GM12873 (cell line): Measurements from ENCODE around the gene PRSS53.

ENCODE experiments used
- TF ChIP-seq, protein P1 (sequence below): IDR thresholded peaks from 2 replicates; pipeline ENCODE4 v1.5.1; 2012; ENCODE audit warnings: low read depth, mild to moderate bottlenecking, moderate library complexity, low read length, control low read depth; ENCODE audit not compliant: insufficient read depth; ENCODE audit errors: missing control alignments

PRSS53 gene

DNA sequence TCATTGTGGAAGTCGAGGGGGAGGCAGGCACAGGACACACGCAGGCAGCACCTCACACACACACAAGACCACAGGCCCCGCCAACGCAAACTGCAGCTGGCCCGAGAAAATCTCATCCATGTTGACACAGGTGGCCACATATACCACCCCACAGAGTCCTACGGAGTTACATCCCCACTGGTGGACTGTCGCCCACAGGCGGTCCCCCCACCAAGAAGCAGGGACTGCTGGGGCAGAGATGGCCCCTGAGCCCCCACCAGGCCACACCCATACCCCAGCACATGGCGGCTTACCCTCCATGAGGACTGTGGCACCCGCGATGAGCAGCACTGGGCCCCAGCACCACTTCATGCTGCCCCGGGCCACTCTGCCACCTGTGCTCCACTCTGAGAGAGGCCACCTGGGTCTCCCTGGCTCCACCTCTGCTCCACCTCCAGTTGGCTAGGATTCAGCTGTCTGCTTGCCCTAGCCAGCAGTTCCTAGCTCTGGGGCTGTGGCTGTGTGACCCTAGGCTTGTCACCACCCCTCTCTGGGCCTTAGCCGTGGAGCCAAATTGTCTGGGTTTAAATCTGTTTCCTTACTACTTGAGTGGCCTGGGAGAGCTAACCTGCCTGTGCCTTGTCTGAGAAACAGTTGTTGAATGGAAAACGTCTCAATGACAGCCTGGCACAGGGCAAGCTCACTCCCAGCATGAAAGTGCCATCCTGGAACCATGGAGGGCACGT, at the start of gene PRSS53:
Gene PRSS53 (minus strand): TSS at position 485 of the 725 bp plus-strand sequence. CDS start 134 bp downstream, at position 351.
- TF ChIP-seq, protein P1, sequence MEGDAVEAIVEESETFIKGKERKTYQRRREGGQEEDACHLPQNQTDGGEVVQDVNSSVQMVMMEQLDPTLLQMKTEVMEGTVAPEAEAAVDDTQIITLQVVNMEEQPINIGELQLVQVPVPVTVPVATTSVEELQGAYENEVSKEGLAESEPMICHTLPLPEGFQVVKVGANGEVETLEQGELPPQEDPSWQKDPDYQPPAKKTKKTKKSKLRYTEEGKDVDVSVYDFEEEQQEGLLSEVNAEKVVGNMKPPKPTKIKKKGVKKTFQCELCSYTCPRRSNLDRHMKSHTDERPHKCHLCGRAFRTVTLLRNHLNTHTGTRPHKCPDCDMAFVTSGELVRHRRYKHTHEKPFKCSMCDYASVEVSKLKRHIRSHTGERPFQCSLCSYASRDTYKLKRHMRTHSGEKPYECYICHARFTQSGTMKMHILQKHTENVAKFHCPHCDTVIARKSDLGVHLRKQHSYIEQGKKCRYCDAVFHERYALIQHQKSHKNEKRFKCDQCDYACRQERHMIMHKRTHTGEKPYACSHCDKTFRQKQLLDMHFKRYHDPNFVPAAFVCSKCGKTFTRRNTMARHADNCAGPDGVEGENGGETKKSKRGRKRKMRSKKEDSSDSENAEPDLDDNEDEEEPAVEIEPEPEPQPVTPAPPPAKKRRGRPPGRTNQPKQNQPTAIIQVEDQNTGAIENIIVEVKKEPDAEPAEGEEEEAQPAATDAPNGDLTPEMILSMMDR, result no peak

DNA sequence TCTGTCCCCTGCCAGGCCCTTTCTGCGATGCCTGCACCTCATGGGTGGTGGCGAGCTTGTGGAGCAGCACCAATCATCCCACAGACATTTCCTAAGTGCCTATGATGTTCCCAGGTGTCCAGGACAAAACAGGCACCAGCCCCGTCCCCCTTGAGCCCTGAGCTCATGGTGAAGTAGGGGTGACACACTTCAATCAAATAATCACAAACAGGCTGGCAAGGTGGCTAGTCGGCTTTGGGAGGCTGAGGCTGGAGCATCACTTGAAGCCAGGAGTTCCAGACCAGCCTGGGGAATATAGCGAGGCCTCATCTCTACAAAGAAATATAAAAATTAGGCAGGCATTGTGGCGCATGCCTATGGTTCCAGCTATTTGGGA, 47.5 kb upstream of the PRSS53 start:
- TF ChIP-seq, protein P1, result no peak

DNA sequence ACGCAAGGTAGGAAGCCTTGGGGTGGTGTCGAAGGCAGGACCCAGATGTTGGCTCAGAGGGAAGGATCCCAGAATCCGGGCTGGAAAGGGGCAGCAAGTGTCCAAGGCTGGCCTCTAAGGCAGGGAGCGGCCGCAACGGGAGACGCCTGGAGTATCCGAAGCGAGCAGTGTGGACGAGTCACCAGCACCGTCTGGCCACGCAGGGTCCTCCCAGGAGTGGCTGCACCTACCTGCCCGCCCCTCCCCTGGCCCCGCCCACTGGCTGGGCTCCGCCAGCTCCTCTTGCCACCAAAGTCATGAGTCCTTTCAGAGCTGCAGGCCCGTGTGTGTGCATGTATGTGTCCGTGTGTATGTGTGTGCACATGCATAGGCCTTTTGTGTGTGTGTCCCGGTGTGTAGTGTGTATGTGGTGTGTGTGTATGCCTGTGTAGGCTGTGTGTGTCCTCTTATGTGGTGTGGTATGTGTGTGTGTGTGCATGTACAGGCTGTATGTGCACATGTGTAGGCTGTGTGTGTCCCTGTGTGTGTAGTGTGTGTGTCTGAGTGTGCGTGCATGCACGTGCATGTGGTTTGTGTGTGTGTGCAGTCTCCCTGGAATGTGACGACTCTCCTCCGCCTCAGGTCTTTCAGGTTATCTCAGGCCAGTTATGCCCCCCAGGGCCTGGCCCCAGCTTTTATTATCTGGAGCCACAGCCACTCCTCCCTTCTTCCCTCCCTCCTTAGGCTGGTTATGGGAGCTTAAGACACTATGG, 47.0 kb upstream of the PRSS53 start, which contains the start of gene PRSS8:
Gene PRSS8 (minus strand): TSS at position 193 of the 752 bp plus-strand sequence. CDS start 229 bp downstream, outside the sequence.
- TF ChIP-seq, protein P1, result no peak

DNA sequence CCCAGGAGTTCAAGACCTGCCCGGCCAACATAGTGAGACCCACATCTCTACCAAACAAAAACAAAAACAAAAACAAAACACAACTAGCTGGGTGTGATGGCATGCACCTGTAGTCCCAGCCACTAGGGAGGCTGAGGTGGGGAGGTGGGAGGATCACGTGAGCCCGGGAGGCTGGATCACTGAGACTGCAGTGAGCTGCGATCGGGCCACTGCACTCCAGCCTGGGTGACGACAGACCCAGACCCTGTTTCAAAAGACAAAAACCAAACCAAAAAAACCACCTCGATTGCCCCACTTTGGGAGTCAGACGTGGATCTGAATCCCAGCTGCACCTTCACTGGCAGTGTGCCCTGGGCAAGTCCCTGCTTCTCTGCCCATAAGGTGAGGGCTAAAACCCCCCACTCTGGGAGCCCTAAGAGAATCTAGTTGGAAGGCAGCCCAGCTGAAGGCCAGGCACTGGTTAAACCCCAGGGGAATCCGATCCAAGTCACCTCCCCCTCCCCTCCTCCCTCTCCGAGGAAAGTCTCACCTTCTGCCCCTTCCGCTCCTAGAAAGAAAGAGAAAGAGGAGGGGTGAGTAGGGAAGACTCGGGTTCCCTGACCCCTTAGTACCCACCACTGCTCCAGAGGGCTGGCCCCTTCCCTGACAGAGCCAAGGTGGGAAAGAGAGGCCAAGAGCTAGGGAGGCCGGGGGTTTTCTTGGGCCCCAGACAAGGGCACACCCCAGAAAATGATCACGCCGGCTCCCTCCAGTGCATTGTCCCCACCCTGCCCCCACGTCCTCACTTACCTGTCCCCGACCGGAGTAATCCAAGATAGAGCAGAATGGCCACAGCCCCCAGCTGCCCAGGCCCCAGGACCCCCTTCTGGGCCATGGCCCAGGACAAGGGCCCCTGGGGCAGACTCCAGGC, 46.1 kb upstream of the PRSS53 start:
- TF ChIP-seq, protein P1, result no peak

DNA sequence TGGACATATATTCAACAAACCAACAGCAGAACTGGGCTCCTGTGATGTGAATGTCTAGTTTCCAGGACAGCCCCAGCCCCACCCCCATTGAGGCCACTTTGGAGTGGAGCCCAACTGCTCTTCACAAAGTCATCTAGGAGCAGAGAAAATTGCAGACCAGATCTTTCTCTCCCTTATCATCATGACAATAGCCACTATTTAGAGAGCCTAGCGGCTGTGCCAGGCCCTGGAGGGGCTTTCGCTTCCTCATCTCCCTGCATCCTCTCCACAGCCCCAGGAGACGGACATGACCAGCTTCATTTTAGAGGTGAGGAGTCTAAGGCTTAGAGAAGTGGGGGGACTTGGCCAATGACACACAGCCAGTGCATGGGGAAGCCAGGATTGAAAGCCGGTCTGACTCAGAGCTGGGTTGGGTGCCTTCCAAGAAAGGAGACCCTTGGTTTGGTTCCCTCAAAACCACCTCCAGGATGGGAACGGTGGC, 45.4 kb upstream of the PRSS53 start:
- TF ChIP-seq, protein P1, result no peak

DNA sequence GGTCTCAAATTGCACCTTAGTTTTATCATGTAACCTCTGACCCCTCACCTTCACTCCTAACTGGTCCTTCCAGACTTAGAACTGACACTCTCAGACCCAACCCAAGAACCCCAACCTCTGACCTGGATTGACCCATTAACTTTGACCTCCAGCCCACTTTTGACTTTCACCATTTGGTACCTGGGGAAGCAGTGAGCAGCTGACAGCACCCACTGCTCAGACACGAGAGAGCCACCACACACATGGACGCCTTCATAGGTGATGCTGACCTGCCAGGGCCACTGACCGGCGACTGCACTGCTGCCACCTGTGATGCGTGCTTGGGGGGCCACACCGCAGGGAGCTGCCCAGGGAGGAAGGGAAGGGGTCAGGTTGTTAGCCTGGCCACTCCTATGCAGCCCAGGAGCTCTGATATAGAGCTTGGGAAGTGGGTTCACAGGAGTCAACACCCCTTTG, 44.3 kb upstream of the PRSS53 start:
- TF ChIP-seq, protein P1, result no peak
